Calu3 (cell line): ENCODE results near the gene LRRC32. TPM values are rescaled to one million over a fixed set of nuclear protein-coding genes. Genes with fewer than 3 reads are reported as not detected.
"Not testable (repeated sequence)": the region's sequence is repeated elsewhere in the genome, so short reads cannot be mapped to it uniquely, and the experiment has no call there.

Source experiments
- BruUV-seq: library from RNA; stranded (reverse); fragments of 400-500 nt; replicated peaks from 2 replicates; lab custom pipeline; 2021; lab: Mats Ljungman, UMichigan
- CTCF ChIA-PET: fragments of 300-600 bp; sonication (Branson Sonifier 250); formaldehyde crosslinking; loops from one replicate; lab custom pipeline; 2022; ENCODE audit warnings: antibody characterized with exemption; lab: Charles Lee
- DNase-seq: peaks from one replicate; pipeline ENCODE4 v3.0.0; 2022
- H3K27ac Mint-ChIP-seq: one replicate; pipeline ENCODE4 v1.8.0; 2022; ENCODE audit warnings: mixed read lengths; ENCODE audit not compliant: unreplicated experiment
- H3K27me3 Mint-ChIP-seq: one replicate; pipeline ENCODE4 v1.8.0; 2022; ENCODE audit warnings: mixed read lengths; ENCODE audit not compliant: unreplicated experiment
- H3K36me3 Mint-ChIP-seq: one replicate; pipeline ENCODE4 v1.8.0; 2022; ENCODE audit warnings: mild to moderate bottlenecking, moderate library complexity, mixed read lengths; ENCODE audit not compliant: insufficient read depth, unreplicated experiment
- H3K4me1 Mint-ChIP-seq: one replicate; pipeline ENCODE4 v1.8.0; 2022; ENCODE audit warnings: mild to moderate bottlenecking, low read depth, mixed read lengths; ENCODE audit not compliant: unreplicated experiment
- H3K4me3 Mint-ChIP-seq: one replicate; pipeline ENCODE4 v1.8.0; 2022; ENCODE audit warnings: mild to moderate bottlenecking, low read depth, moderate library complexity, mixed read lengths; ENCODE audit not compliant: unreplicated experiment
- H3K9me3 Mint-ChIP-seq: one replicate; pipeline ENCODE4 v1.8.0; 2022; ENCODE audit warnings: low read depth, mixed read lengths; ENCODE audit not compliant: unreplicated experiment
- CTCF ChIP-seq: fragments of 200-600 bp; IDR thresholded peaks from one replicate; pipeline ENCODE4 v1.8.0; 2022; ENCODE audit warnings: antibody characterized with exemption; ENCODE audit not compliant: unreplicated experiment
- intact Hi-C: fragments of 100-400 bp; cut with micrococcal nuclease; formaldehyde crosslinking; loops from one replicate; pipeline ENCODE4 v1.10.0; 2022; ENCODE audit not compliant: unreplicated experiment
- total RNA-seq: library from RNA; stranded (reverse); gene quantifications from 2 replicates; pipeline ENCODE4 v1.2.3, GENCODE V29; 2022

Gene LRRC32
- total RNA-seq, 1 experiment from 2014 or later, result not detected

GRCh38 chr11:76648061-76648460 lies 22.5 kb downstream of the LRRC32 start:
- CTCF ChIA-PET, result no interaction called here
- BruUV-seq, result no TSS peak
- DNase-seq, result no peak
- H3K4me1 Mint-ChIP-seq, result no peaks in the 10 kb centered on the region
- intact Hi-C loops, result no loop called here
- H3K27me3 Mint-ChIP-seq, result peaks cover 86% of the 10 kb centered on the region
- no peak overlapping the region for H3K27ac Mint-ChIP-seq
- H3K9me3 Mint-ChIP-seq, result no peaks in the 10 kb centered on the region
- no peak overlapping the region for H3K4me3 Mint-ChIP-seq
- no peak for TF ChIP-seq CTCF
- H3K36me3 Mint-ChIP-seq, result no peaks in the 10 kb centered on the region

GRCh38 chr11:76646882-76647534 lies 23.5 kb downstream of the LRRC32 start:
- Mint-ChIP-seq H3K4me3 (no peak overlapping the region), H3K27ac (no peak overlapping the region), H3K4me1 (no peaks in the 10 kb centered on the region), H3K27me3 (peaks cover 87% of the 10 kb centered on the region), H3K36me3 (no peaks in the 10 kb centered on the region), H3K9me3 (no peaks in the 10 kb centered on the region)
- no peak for DNase-seq
- intact Hi-C loops, result no loop called here
- no TSS peak for BruUV-seq
- CTCF ChIA-PET, result no interaction called here
- TF ChIP-seq CTCF, result no peak

DNA sequence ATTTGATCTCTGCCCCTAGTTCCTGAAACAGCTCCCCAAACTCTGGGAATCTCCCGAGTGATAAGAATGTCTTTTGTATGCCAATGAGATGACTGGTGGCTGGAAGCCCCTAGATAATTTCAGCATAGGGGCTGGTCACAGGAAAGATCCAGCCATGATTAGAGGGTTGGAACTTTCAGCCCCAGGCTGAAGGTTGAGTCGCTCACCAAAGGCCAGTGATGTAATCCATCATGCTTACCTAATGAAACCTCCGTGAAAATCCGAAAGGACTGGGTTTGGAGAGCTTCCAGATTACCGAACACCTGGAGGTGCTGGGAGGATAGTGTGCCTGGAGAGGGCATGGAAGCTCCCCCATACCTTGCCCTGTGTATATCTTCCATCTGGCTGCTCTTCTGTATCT lies 26.0 kb downstream of the LRRC32 start:
- H3K4me1 Mint-ChIP-seq, result no peaks in the 10 kb centered on the region
- DNase-seq, result no peak
- H3K4me3 Mint-ChIP-seq, result no peak overlapping the region
- no peaks in the 10 kb centered on the region for H3K36me3 Mint-ChIP-seq
- H3K27ac Mint-ChIP-seq, result no peak overlapping the region
- no TSS peak for BruUV-seq
- H3K9me3 Mint-ChIP-seq, result no peaks in the 10 kb centered on the region
- CTCF ChIA-PET, result no interaction called here
- peaks cover 100% of the 10 kb centered on the region for H3K27me3 Mint-ChIP-seq
- no peak for TF ChIP-seq CTCF
- intact Hi-C loops, result no loop called here

GRCh38 chr11:76643711-76644110 lies 26.8 kb downstream of the LRRC32 start:
- H3K4me3 Mint-ChIP-seq, intact Hi-C loops, H3K4me1 Mint-ChIP-seq, H3K27ac Mint-ChIP-seq, H3K36me3 Mint-ChIP-seq, DNase-seq, H3K9me3 Mint-ChIP-seq, CTCF ChIA-PET, BruUV-seq: not testable (repeated sequence)
- H3K27me3 Mint-ChIP-seq, result peaks cover 100% of the 10 kb centered on the region

GRCh38 chr11:76642341-76642740 lies 28.2 kb downstream of the LRRC32 start:
- no peak overlapping the region for H3K27ac Mint-ChIP-seq
- CTCF ChIA-PET, result no interaction called here
- no peak overlapping the region for H3K4me3 Mint-ChIP-seq
- BruUV-seq, result no TSS peak
- no peaks in the 10 kb centered on the region for H3K9me3 Mint-ChIP-seq
- peaks cover 100% of the 10 kb centered on the region for H3K27me3 Mint-ChIP-seq
- DNase-seq, result no peak
- H3K4me1 Mint-ChIP-seq, result no peaks in the 10 kb centered on the region
- H3K36me3 Mint-ChIP-seq, result no peaks in the 10 kb centered on the region
- intact Hi-C loops, result no loop called here
- no peak for TF ChIP-seq CTCF
